HepG2 (cell line): ENCODE measurements around the gene RELB. TPM values are rescaled to one million over a fixed set of nuclear protein-coding genes. Genes with fewer than 3 reads are reported as not detected.

Experiments used
- AGO2 ChIP-seq: fragments of 200-400 bp; formaldehyde crosslinking; optimal IDR thresholded peaks from 2 replicates; pipeline ENCODE3; 2017; ENCODE audit warnings: mild to moderate bottlenecking, low read depth, low read length, moderate library complexity
- HBP1 ChIP-seq: IDR thresholded peaks from 2 replicates; pipeline ENCODE4 v1.6.1; 2016; ENCODE audit warnings: low read depth, control low read depth
- MEF2D ChIP-seq: sonication (generic); formaldehyde crosslinking; IDR thresholded peaks from 2 replicates; pipeline ENCODE4 v1.5.1; 2020; ENCODE audit warnings: mild to moderate bottlenecking, missing genetic modification reagents
- PAWR ChIP-seq: sonication (generic); formaldehyde crosslinking; IDR thresholded peaks from 2 replicates; pipeline ENCODE4 v1.4.0; 2020; ENCODE audit warnings: missing genetic modification reagents, mild to moderate bottlenecking, borderline replicate concordance
- PTBP1 ChIP-seq: fragments of 200-400 bp; formaldehyde crosslinking; IDR thresholded peaks from 2 replicates; pipeline ENCODE4 v1.6.1; 2018; ENCODE audit warnings: low read length, low read depth; ENCODE audit not compliant: poor library complexity, severe bottlenecking
- RAD21 ChIP-seq: fragments of 450-650 bp; formaldehyde crosslinking; IDR thresholded peaks from 2 replicates; pipeline ENCODE4 v1.5.0; 2020; ENCODE audit warnings: mild to moderate bottlenecking
- SIX4 ChIP-seq: sonication (generic); formaldehyde crosslinking; IDR thresholded peaks from 2 replicates; pipeline ENCODE4 v1.4.0; 2020; ENCODE audit warnings: missing genetic modification reagents
- SKIL ChIP-seq: sonication (generic); formaldehyde crosslinking; IDR thresholded peaks from 2 replicates; pipeline ENCODE4 v1.8.0; 2022; ENCODE audit warnings: missing genetic modification reagents, mild to moderate bottlenecking, moderate library complexity, borderline replicate concordance
- SNAPC5 ChIP-seq: sonication (generic); formaldehyde crosslinking; IDR thresholded peaks from 2 replicates; pipeline ENCODE4 v1.8.1; 2023; ENCODE audit warnings: mild to moderate bottlenecking, missing genetic modification reagents, borderline replicate concordance
- TAF15 ChIP-seq: fragments of 200-400 bp; formaldehyde crosslinking; IDR thresholded peaks from one replicate; pipeline ENCODE4 v1.6.1; 2018; ENCODE audit warnings: mild to moderate bottlenecking, low read depth, low read length; ENCODE audit not compliant: poor library complexity, severe bottlenecking
- TRIM22 ChIP-seq: fragments of 450-650 bp; IDR thresholded peaks from 2 replicates; pipeline ENCODE4 v1.6.1; 2017
- WIZ ChIP-seq: sonication (generic); formaldehyde crosslinking; IDR thresholded peaks from 2 replicates; pipeline ENCODE4 v1.5.1; 2020; ENCODE audit warnings: mild to moderate bottlenecking, missing genetic modification reagents
- ZBTB34 ChIP-seq: sonication (generic); formaldehyde crosslinking; IDR thresholded peaks from 2 replicates; pipeline ENCODE4 v1.8.0; 2022; ENCODE audit warnings: mild to moderate bottlenecking, missing genetic modification reagents
- ZFP1 ChIP-seq: IDR thresholded peaks from 2 replicates; pipeline ENCODE4 v1.6.1; 2016
- ZNF3 ChIP-seq: IDR thresholded peaks from 2 replicates; pipeline ENCODE4 v1.7.0; 2017; ENCODE audit warnings: inconsistent platforms
- ZNF382 ChIP-seq: sonication (generic); formaldehyde crosslinking; IDR thresholded peaks from 2 replicates; pipeline ENCODE4 v1.5.0; 2020; ENCODE audit warnings: missing genetic modification reagents, mild to moderate bottlenecking, borderline replicate concordance
- ZNF501 ChIP-seq: sonication (generic); formaldehyde crosslinking; IDR thresholded peaks from 2 replicates; pipeline ENCODE4 v1.5.1; 2020; ENCODE audit warnings: mild to moderate bottlenecking, moderate library complexity, missing genetic modification reagents
- ZNF550 ChIP-seq: sonication (generic); formaldehyde crosslinking; IDR thresholded peaks from 2 replicates; pipeline ENCODE4 v1.4.0; 2020; ENCODE audit warnings: mild to moderate bottlenecking, missing genetic modification reagents, borderline replicate concordance
- ZNF557 ChIP-seq: sonication (generic); formaldehyde crosslinking; IDR thresholded peaks from 2 replicates; pipeline ENCODE4 v1.4.0; 2020; ENCODE audit warnings: missing genetic modification reagents
- ZNF563 ChIP-seq: sonication (generic); formaldehyde crosslinking; IDR thresholded peaks from 2 replicates; pipeline ENCODE4 v1.8.0; 2022; ENCODE audit warnings: mild to moderate bottlenecking, moderate library complexity, missing genetic modification reagents
- ZNF589 ChIP-seq: sonication (generic); formaldehyde crosslinking; conservative IDR thresholded peaks from 2 replicates; pipeline ENCODE4 v1.8.0; 2022; ENCODE audit warnings: mild to moderate bottlenecking, moderate library complexity, missing genetic modification reagents
- ZNF703 ChIP-seq: sonication (generic); formaldehyde crosslinking; IDR thresholded peaks from 2 replicates; pipeline ENCODE4 v1.5.1; 2020; ENCODE audit warnings: missing genetic modification reagents, mild to moderate bottlenecking, moderate library complexity, borderline replicate concordance
- ZNF740 ChIP-seq: sonication (generic); formaldehyde crosslinking; IDR thresholded peaks from 2 replicates; pipeline ENCODE4 v1.4.0; 2020; ENCODE audit warnings: missing genetic modification reagents
- ZSCAN31 ChIP-seq: sonication (generic); formaldehyde crosslinking; IDR thresholded peaks from 2 replicates; pipeline ENCODE4 v1.5.0; 2020; ENCODE audit warnings: low read depth, mild to moderate bottlenecking, missing genetic modification reagents
- polyA plus RNA-seq, 8 experiments: library from polyadenylated mRNA; depleted of rRNA in 3 of 8; stranded (reverse) in 7 of 8; unstranded in 1 of 8; fragments of >200 nt; fragmentation: Illumina TruSeq in 4 of 8; extraction: Trizol in 4 of 8; gene quantifications; 2 replicates each; pipeline versions ENCODE4 v1.2.1 to v1.2.3, GENCODE V29; 2011 to 2016; ENCODE audit warnings: low read depth in 4 of 8, missing spikeins in 1 of 8, mixed read lengths in 1 of 8; ENCODE audit not compliant: insufficient read depth in 1 of 8
- total RNA-seq, 5 experiments: library from RNA; depleted of rRNA; stranded (reverse); fragments of >200 nt; fragmentation: Illumina TruSeq; extraction: Trizol; gene quantifications; 2 replicates each; pipeline ENCODE4 v1.2.3, GENCODE V29; 2016; ENCODE audit warnings: low read depth in 1 of 5

RELB gene
- total and polyA plus RNA-seq, 2 of the 13 experiments (the other 11 are each of a cell fraction or from before 2014, with no cell fraction given), result 1.9 to 3.5 TPM

- no peak for TF ChIP-seq SKIL
- TF ChIP-seq WIZ, result no peak
- TF ChIP-seq ZNF589 (CRISPR knock-in tag), result no peak
- no peak for TF ChIP-seq RAD21 (CRISPR knock-in tag)
- TF ChIP-seq PAWR (CRISPR knock-in tag), result no peak
- TF ChIP-seq PTBP1, result no peak
- no peak for TF ChIP-seq ZNF550 (CRISPR knock-in tag)
- TF ChIP-seq TAF15, result no peak
- TF ChIP-seq ZFP1 (CRISPR knock-in tag), result no peak
- no peak for TF ChIP-seq MEF2D
- no peak for TF ChIP-seq AGO2
- peak; percentile 71; the same call in 1 of the 2 replicates for TF ChIP-seq HBP1 (CRISPR knock-in tag)
- no peak for TF ChIP-seq SNAPC5 (CRISPR knock-in tag)
- TF ChIP-seq ZNF740 (CRISPR knock-in tag), result no peak
- no peak for TF ChIP-seq ZSCAN31 (CRISPR knock-in tag)
- no peak for TF ChIP-seq ZNF382
- no peak for TF ChIP-seq ZNF703 (CRISPR knock-in tag)
- TF ChIP-seq ZNF557, result no peak
- no peak for TF ChIP-seq ZNF3
- TF ChIP-seq ZNF563 (CRISPR knock-in tag), result no peak
- no peak for TF ChIP-seq SIX4 (CRISPR knock-in tag)
- TF ChIP-seq TRIM22, result no peak
- TF ChIP-seq ZNF501, result 0 out of 2 replicates have a peak, but pooled peaks have one; percentile 38
- no peak for TF ChIP-seq ZBTB34 (CRISPR knock-in tag)
Measured at GRCh38 chr19:45001087-45001739, at the start of gene RELB (continued).
